HG03439 (cell line): ENCODE results near the gene PPIL4.
"Not testable (repeated sequence)": the region's sequence is repeated elsewhere in the genome, so short reads cannot be mapped to it uniquely, and the experiment has no call there.

Experiments
- ATAC-seq: cut with Tn5 transposase; IDR thresholded peaks from one replicate; pipeline ENCODE4 v1.9.1; 2021; ENCODE audit warnings: mild to moderate bottlenecking, moderate library complexity; ENCODE audit not compliant: unreplicated experiment

The PPIL4 gene

GRCh38 chr6:149529650-149530049 is 16.2 kb downstream of the PPIL4 start:
- ATAC-seq: no peak

GRCh38 chr6:149515494-149515893 is 30.3 kb downstream of the PPIL4 start:
- ATAC-seq: no peak

DNA sequence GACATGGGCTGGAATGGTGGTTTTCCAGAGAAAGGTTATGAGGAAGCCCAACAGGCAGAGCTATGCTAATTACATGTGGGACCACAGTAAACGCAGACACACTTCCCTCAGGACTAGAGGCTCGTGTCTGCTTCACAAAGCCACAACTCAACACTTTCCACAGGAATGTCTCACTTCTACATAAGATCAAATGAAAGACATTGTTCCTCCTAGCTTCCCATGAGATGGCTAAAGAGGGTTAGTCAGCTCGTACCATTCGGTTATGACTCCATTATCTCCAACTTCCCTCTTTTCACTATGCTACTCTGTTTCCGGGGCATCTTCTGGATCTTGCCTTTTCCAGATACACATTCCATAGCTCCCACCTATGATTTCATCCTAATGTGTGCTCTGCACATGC is 31.9 kb downstream of the PPIL4 start:
- ATAC-seq: no peak

- no peak for ATAC-seq
These were observed 34.9 kb downstream of the PPIL4 start for GRCh38 chr6:149510793-149511512.

GRCh38 chr6:149508485-149508884 is 37.4 kb downstream of the PPIL4 start:
- ATAC-seq: no peak

GRCh38 chr6:149503872-149504271 is 42.0 kb downstream of the PPIL4 start:
- no peak for ATAC-seq

- ATAC-seq: no peak
These were observed 42.6 kb downstream of the PPIL4 start for GRCh38 chr6:149503276-149503675.

DNA sequence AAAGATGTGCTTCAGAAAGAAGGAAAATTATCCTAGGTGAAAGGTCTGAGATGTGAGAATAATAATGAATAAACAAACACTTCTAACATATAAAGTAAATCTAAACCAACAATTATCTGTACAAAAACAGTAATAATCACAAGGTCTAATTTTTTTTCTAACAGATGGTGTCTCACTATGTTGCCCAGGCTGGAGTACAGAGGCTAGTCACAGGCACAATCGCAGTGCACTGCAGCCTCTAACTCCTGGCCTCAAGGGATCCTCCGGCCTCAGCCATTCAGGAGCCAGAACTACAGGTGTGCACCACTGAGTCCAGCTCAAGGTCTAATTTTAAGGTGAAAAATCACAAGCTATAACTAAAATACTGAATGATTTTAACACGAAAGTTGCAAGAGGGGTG is 44.1 kb downstream of the PPIL4 start:
- ATAC-seq: no peak

GRCh38 chr6:149501201-149501600 is 44.6 kb downstream of the PPIL4 start:
- no peak for ATAC-seq

DNA sequence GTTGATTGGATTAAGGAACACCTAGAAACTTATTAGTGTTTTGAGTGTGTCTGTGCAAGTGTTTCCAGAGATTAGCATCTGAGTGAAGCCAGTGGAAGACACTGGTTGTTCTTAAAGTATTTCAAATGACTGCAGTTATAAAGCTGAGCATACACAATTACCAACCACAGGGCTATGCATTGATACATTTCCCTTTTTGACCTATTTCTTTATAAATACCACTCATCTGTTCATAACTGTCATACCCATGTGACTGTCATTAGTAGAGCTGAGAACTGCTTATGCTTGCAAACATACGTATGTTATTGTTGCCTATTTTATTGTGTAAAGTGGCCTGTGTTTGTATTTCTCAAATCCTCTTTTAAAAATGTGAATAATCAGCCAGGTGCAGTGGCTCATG is 45.7 kb downstream of the PPIL4 start:
- ATAC-seq: no peak

GRCh38 chr6:149499066-149499465 is 46.8 kb downstream of the PPIL4 start:
- ATAC-seq: no peak

DNA sequence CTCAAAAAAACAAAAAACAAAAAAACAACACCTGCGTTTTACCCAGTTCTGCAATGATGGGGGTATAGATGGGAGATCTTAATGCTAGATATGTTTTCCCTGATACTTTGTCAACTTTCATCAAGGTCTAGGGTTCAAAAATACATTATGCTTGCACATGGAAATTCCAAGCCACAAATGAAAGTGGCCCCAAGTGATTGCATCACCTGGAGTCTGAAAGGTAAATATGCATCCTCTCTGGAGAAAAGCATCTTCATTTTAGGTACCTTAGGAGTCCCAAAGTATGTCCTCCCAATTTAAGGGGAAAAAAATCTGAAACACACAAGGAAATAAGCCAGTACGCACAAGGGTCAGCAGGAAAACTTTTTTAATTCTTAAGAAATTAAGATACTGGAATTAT is 48.5 kb downstream of the PPIL4 start:
- ATAC-seq: no peak

DNA sequence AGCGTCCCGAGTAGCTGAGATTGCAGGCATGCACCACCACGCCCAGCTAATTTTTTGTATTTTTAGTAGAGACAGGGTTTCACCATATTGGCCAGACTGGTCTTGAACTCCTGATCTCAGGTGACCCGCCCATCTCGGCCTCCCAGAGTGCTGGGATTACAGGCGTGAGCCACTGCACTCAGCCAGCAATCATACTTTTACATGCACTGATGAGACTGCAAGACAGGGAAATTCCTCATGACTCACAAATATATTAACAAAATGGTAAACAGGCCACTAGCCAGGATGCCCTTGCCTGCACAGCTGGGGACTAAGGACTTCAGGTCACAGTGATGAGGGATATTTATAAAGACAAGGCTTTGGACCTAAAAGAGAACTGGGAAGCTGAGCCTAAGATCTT is 49.2 kb downstream of the PPIL4 start:
- not testable (repeated sequence) for ATAC-seq

GRCh38 chr6:149495349-149496016 is 50.4 kb downstream of the PPIL4 start:
- peak; percentile 36 for ATAC-seq

GRCh38 chr6:149494810-149495209 is 51.0 kb downstream of the PPIL4 start:
- peak; percentile 74 for ATAC-seq

DNA sequence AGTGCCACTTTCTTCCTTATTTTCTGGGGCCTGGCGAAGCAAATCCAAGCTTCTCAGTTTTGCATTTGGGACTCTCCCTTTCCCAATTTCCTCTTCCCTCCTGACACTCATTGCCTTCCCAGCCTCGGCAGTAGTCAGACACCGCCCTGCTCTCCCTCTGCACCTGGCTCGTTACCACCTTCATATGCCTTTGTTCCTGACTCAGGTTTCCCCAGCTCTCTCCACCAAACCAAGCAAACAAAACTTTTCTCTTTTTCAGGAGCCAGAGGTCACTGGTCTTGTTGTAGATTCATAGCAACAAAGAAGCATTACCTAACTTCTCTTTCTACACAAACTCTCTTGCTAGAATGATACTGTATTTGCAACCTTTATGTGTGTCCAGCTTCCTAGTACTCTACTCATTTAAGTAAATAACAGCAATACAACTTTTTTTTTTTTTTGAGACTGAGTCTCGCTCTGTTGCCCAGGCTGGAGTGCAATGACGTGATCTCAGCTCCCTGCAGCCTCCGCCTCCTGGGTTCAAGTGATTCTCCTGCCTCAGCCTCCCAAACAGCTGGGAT is 52.0 kb downstream of the PPIL4 start:
- ATAC-seq: no peak

GRCh38 chr6:149492798-149493343 is 53.0 kb downstream of the PPIL4 start:
- ATAC-seq: no peak

DNA sequence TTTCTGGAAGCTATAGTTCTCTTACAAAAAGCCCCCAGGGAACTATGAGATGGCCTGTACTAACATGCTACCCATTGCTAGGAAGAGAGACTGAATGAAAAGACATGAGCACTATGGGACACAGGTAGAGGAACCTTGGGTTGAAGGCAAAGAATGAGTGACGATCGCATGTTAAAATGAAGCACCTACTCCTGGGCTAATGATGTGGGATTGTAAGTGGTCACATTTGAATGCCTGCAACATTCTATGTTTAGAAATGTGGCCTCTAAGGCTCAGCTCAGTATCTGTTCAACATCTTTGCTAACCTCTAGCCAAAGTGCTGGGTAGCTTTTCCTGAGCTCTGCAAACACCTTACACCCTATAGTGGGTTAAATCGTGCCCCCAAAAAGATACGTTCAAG is 55.9 kb downstream of the PPIL4 start:
- ATAC-seq: no peak

GRCh38 chr6:149488815-149489214 is 57.0 kb downstream of the PPIL4 start:
- no peak for ATAC-seq

DNA sequence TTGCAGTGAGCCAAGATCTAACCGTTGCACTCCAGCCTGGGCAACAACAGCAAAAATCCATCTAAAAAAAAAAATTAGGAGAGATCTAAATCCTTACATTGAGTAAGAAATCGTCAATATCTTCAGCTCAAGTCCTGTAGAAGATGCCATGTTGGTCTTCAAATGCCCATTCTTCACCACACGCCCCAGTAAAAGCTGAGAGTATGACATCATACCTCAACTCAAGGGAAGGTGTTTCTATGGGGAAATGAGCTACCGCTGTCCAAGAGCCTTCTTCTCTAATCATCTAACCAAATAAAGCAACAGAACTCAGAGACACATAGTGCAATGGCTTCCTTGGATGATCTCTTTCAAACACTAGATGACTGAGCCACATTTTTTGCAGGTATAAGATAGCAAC is 58.5 kb downstream of the PPIL4 start:
- ATAC-seq: no peak

GRCh38 chr6:149484733-149485700 is 60.8 kb downstream of the PPIL4 start, which contains the start of gene ZC3H12D:
ZC3H12D (minus strand) TSS chr6:149485014; CDS start chr6:149474543, 10,471 bp downstream.
- ATAC-seq: peak; percentile 31
